LNCaP clone FGC (cell line): Measurements from ENCODE around the gene CD4.

Experiments
- DNase-seq: peaks from one replicate; pipeline ENCODE4 v3.0.0-alpha.2; 2011; ENCODE audit warnings: low read depth
- H3K4me3 ChIP-seq: 2 replicates; pipeline ENCODE4 v1.5.1; 2011; ENCODE audit warnings: mild to moderate bottlenecking, low read depth, low read length, control low read depth
- TF ChIP-seq, protein P1 (sequence below): IDR thresholded peaks from 2 replicates; pipeline ENCODE4 v1.5.1; 2012; ENCODE audit warnings: mild to moderate bottlenecking; ENCODE audit not compliant: control insufficient read depth, insufficient read depth; ENCODE audit errors: extremely low read depth

Gene CD4

GRCh38 chr12:6816598-6816997 is 27.3 kb downstream of the CD4 start:
- no peak for DNase-seq
- TF ChIP-seq, protein P1, sequence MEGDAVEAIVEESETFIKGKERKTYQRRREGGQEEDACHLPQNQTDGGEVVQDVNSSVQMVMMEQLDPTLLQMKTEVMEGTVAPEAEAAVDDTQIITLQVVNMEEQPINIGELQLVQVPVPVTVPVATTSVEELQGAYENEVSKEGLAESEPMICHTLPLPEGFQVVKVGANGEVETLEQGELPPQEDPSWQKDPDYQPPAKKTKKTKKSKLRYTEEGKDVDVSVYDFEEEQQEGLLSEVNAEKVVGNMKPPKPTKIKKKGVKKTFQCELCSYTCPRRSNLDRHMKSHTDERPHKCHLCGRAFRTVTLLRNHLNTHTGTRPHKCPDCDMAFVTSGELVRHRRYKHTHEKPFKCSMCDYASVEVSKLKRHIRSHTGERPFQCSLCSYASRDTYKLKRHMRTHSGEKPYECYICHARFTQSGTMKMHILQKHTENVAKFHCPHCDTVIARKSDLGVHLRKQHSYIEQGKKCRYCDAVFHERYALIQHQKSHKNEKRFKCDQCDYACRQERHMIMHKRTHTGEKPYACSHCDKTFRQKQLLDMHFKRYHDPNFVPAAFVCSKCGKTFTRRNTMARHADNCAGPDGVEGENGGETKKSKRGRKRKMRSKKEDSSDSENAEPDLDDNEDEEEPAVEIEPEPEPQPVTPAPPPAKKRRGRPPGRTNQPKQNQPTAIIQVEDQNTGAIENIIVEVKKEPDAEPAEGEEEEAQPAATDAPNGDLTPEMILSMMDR, result no peak

DNA sequence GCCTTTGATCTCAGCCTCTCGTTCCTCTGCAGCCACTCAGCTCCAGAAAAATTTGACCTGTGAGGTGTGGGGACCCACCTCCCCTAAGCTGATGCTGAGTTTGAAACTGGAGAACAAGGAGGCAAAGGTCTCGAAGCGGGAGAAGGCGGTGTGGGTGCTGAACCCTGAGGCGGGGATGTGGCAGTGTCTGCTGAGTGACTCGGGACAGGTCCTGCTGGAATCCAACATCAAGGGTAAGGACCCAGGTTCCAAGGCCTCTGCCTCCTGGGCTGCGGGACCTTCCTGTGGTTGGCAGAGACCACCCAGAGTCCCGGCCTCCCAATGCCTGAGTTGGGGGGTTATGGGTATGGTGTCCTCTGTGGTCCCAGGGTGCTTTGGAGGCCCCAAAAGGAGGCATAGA is 27.8 kb downstream of the CD4 start:
- DNase-seq, result no peak
- no peak overlapping the region for H3K4me3 ChIP-seq
- TF ChIP-seq, protein P1, result no peak

More at GRCh38 chr12:6816598-6816997, 27.3 kb downstream of the CD4 start:
- no peak overlapping the region for H3K4me3 ChIP-seq

GRCh38 chr12:6817662-6818157 is 28.4 kb downstream of the CD4 start:
- no peak for DNase-seq

GRCh38 chr12:6818222-6818621 is 28.9 kb downstream of the CD4 start:
- H3K4me3 ChIP-seq, result no peak overlapping the region
- TF ChIP-seq, protein P1, result no peak
- no peak for DNase-seq

More at GRCh38 chr12:6817662-6818157, 28.4 kb downstream of the CD4 start:
- no peak overlapping the region for H3K4me3 ChIP-seq
- TF ChIP-seq, protein P1, result no peak

DNA sequence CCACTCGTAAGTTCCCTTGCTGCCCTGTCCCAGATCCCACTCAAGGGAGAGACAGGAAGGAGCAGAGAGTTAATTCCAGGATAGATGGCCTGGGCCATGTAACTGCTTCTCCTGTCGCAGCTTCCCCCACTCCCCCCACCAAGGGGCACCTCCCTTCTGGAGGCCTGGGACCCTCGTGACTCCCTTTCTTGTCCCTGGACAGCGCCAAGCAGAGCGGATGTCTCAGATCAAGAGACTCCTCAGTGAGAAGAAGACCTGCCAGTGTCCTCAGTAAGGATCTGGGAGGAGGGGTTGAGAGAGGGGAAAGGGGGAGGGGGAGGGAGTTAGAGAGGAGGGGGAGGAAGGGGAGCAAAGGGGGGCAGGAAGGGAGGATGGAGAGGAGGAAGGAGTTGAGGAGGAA is 29.3 kb downstream of the CD4 start:
- DNase-seq, result no peak
- no peak overlapping the region for H3K4me3 ChIP-seq
- TF ChIP-seq, protein P1, result no peak

DNA sequence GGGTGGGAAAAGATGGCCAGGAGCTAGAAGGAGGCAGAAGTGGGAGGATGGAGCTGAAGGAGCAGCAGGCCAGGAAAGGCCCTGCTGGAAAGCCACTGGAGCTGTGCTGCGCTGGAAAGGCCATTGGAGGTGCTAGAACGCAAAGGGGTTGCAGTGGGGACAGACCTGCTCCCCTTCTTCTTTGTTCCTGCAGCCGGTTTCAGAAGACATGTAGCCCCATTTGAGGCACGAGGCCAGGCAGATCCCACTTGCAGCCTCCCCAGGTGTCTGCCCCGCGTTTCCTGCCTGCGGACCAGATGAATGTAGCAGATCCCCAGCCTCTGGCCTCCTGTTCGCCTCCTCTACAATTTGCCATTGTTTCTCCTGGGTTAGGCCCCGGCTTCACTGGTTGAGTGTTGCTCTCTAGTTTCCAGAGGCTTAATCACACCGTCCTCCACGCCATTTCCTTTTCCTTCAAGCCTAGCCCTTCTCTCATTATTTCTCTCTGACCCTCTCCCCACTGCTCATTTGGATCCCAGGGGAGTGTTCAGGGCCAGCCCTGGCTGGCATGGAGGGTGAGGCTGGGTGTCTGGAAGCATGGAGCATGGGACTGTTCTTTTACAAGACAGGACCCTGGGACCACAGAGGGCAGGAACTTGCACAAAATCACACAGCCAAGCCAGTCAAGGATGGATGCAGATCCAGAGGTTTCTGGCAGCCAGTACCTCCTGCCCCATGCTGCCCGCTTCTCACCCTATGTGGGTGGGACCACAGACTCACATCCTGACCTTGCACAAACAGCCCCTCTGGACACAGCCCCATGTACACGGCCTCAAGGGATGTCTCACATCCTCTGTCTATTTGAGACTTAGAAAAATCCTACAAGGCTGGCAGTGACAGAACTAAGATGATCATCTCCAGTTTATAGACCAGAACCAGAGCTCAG is 30.0 kb downstream of the CD4 start:
- TF ChIP-seq, protein P1, result no peak
- DNase-seq, result no peak
- no peak overlapping the region for H3K4me3 ChIP-seq
